K562 (cell line): ENCODE data around the gene SFXN5. TPM values are rescaled to one million over a fixed set of nuclear protein-coding genes. Genes with fewer than 3 reads are reported as not detected.

Experiments
- ATAC-seq: fragments of 200-7000 bp; cut with Tn5 transposase; 3 replicates; pipeline ENCODE4 v1.9.1; 2020; ENCODE audit warnings: moderate library complexity
- BruUV-seq: library from RNA; stranded (reverse); fragments of 400-500 nt; replicated peaks from 2 replicates; lab custom pipeline; 2021; lab: Mats Ljungman, UMichigan
- CTCF ChIA-PET: fragments of 300-600 bp; formaldehyde crosslinking; extraction: SDS; loops from one replicate; lab custom pipeline; 2021; ENCODE audit warnings: low intra/inter-chr PET ratio; lab: Yijun Ruan, JAX
- POLR2A ChIA-PET: fragments of 300-600, 350-650 bp; sonication (Branson Sonifier 250); formaldehyde crosslinking; extraction: SDS; loops from one replicate; lab custom pipeline; 2021; ENCODE audit warnings: antibody characterized with exemption, inconsistent platforms; lab: Yijun Ruan, JAX
- DNase-seq, 4 experiments: peaks; one replicate each; pipeline versions ENCODE4 v3.0.0 to v3.0.0-alpha.2; 2011 to 2018; ENCODE audit warnings: low spot score in 3 of 4, mixed read lengths in 3 of 4; ENCODE audit errors: extremely low read depth in 1 of 4
- FAIRE-seq: peaks from 2 replicates; lab custom pipeline; 2011; peaks lifted over from hg19 to GRCh38; lab: Jason Lieb, UNC
- H2AFZ ChIP-seq: 2 replicates; pipeline ENCODE4 v1.6.0; 2011; ENCODE audit warnings: low read depth, low read length, control low read depth, inconsistent platforms
- H3K27ac ChIP-seq: fragments of 200-600 bp; 3 replicates; pipeline ENCODE4 v1.8.0; 2011; ENCODE audit warnings: low read depth, mild to moderate bottlenecking, control low read depth, inconsistent platforms, low read length, moderate library complexity, mixed read lengths; ENCODE audit errors: extremely low read depth
- H3K27me3 ChIP-seq, 2 experiments: fragments of 300-600 bp in 1 of 2; 2 replicates in 1 of 2; 3 replicates in 1 of 2; pipeline versions ENCODE4 v1.6.0 to v1.8.0; 2011; ENCODE audit warnings: inconsistent platforms in 2 of 2, low read length in 2 of 2, mild to moderate bottlenecking in 1 of 2, mixed read lengths in 1 of 2, moderate library complexity in 1 of 2; ENCODE audit not compliant: control insufficient read depth in 2 of 2, insufficient read depth in 2 of 2
- H3K36me3 ChIP-seq: fragments of 300-600 bp; 3 replicates; pipeline ENCODE4 v1.8.0; 2011; ENCODE audit warnings: mild to moderate bottlenecking, low read length, inconsistent platforms; ENCODE audit not compliant: control insufficient read depth, insufficient read depth
- H3K4me1 ChIP-seq, 2 experiments: fragments of 200-600 bp in 1 of 2; replicated peaks in 1 of 2; 2 replicates in 1 of 2; 3 replicates in 1 of 2; pipeline versions ENCODE4 v1.5.1 to v1.8.0; 2011; ENCODE audit warnings: inconsistent platforms in 2 of 2, low read length in 2 of 2, mild to moderate bottlenecking in 1 of 2, mixed read lengths in 1 of 2, moderate library complexity in 1 of 2; ENCODE audit not compliant: control insufficient read depth in 2 of 2, insufficient read depth in 2 of 2
- H3K4me2 ChIP-seq: 2 replicates; pipeline ENCODE4 v1.6.1; 2011; ENCODE audit warnings: low read length, control low read depth, inconsistent platforms, mixed read lengths; ENCODE audit not compliant: insufficient read depth
- H3K4me3 ChIP-seq: fragments of 200-600 bp; sonication (generic), shearing (Covaris generic); 2 replicates; pipeline ENCODE4 v1.5.1; 2016; ENCODE audit warnings: control low read depth, inconsistent platforms
- H3K79me2 ChIP-seq: fragments of 200-600 bp; 3 replicates; pipeline ENCODE4 v1.8.0; 2011; ENCODE audit warnings: low read length, inconsistent platforms; ENCODE audit not compliant: control insufficient read depth, insufficient read depth
- H3K9ac ChIP-seq, 2 experiments: 2 replicates each; pipeline versions ENCODE4 v1.6.0 to v1.6.1; 2011; ENCODE audit warnings: low read depth in 2 of 2, low read length in 2 of 2, control low read depth in 1 of 2, inconsistent platforms in 1 of 2, mild to moderate bottlenecking in 1 of 2, mixed read lengths in 1 of 2; ENCODE audit not compliant: insufficient read depth in 1 of 2
- H3K9me1 ChIP-seq: one replicate; pipeline ENCODE4 v1.6.0; 2011; ENCODE audit warnings: inconsistent platforms, mild to moderate bottlenecking, low read length, moderate library complexity; ENCODE audit not compliant: control insufficient read depth, insufficient read depth
- H3K9me3 ChIP-seq: replicated peaks from 2 replicates; pipeline ENCODE4 v1.5.1; 2011; ENCODE audit warnings: low read depth, low read length, inconsistent platforms; ENCODE audit not compliant: control insufficient read depth, insufficient read depth
- H4K20me1 ChIP-seq: replicated peaks from 2 replicates; pipeline ENCODE4 v1.6.1; 2011; ENCODE audit warnings: low read length, inconsistent platforms, mixed read lengths; ENCODE audit not compliant: control insufficient read depth, insufficient read depth
- CC2D1A ChIP-seq: fragments of 450-650 bp; IDR thresholded peaks from 2 replicates; pipeline ENCODE4 v1.6.1; 2017; ENCODE audit warnings: mild to moderate bottlenecking
- CREBBP ChIP-seq: IDR thresholded peaks from one replicate; pipeline ENCODE4 v1.6.1; 2012; ENCODE audit warnings: low read depth, mild to moderate bottlenecking, control low read depth, inconsistent platforms, low read length
- CTCFL ChIP-seq: IDR thresholded peaks from 2 replicates; pipeline ENCODE4 v1.6.1; 2011; ENCODE audit warnings: borderline replicate concordance, low read depth, mild to moderate bottlenecking, moderate library complexity, low read length; ENCODE audit not compliant: insufficient read depth, poor library complexity, severe bottlenecking
- DEAF1 ChIP-seq: fragments of 450-650 bp; formaldehyde crosslinking; IDR thresholded peaks from 2 replicates; pipeline ENCODE4 v1.4.0; 2020; ENCODE audit warnings: mild to moderate bottlenecking, moderate library complexity
- MXD1 ChIP-seq: fragments of 250-450 bp; sonication (Bioruptor Pico); IDR thresholded peaks from 2 replicates; pipeline ENCODE4 v1.8.0; 2021; ENCODE audit warnings: borderline replicate concordance, mild to moderate bottlenecking, moderate library complexity; ENCODE audit not compliant: poor library complexity, severe bottlenecking
- NFE2 ChIP-seq: IDR thresholded peaks from 2 replicates; pipeline ENCODE4 v1.6.1; 2014; ENCODE audit warnings: antibody characterized with exemption, low read depth
- RAD21 ChIP-seq, 2 experiments: fragments of 250-450 bp in 1 of 2; fragments of 450-650 bp in 1 of 2; sonication (Bioruptor Pico) in 1 of 2; formaldehyde crosslinking in 1 of 2; IDR thresholded peaks in 1 of 2; conservative IDR thresholded peaks in 1 of 2; 2 replicates each; pipeline versions ENCODE4 v1.4.0 to v1.8.0; 2020 to 2022; ENCODE audit warnings: mild to moderate bottlenecking in 2 of 2, moderate library complexity in 1 of 2
- RFX5 ChIP-seq: IDR thresholded peaks from 2 replicates; pipeline ENCODE4 v1.6.1; 2011; ENCODE audit warnings: low read depth, mild to moderate bottlenecking, improper control_type of control experiment, low read length
- SMC3 ChIP-seq: conservative IDR thresholded peaks from 2 replicates; pipeline ENCODE4 v1.6.1; 2011; ENCODE audit warnings: low read depth, low read length, improper control_type of control experiment; ENCODE audit not compliant: insufficient read depth
- YBX1 ChIP-seq: fragments of 450-650 bp; IDR thresholded peaks from 2 replicates; pipeline ENCODE4 v1.7.1; 2016; ENCODE audit warnings: mild to moderate bottlenecking
- ZBTB26 ChIP-seq: fragments of 450-650 bp; formaldehyde crosslinking; IDR thresholded peaks from 2 replicates; pipeline ENCODE4 v1.4.0; 2022; ENCODE audit warnings: missing genetic modification characterization
- WGBS: fragments of 100-300 bp; shearing (Covaris generic); methylation state at CpG from one replicate; pipeline ENCODE4 v1.1.6; 2016; ENCODE audit warnings: low coverage, mixed read lengths; ENCODE audit not compliant: insufficient coverage; ENCODE audit errors: missing lambda C conversion rate; 5-methylcytosine and 5-hydroxymethylcytosine counted together
- in situ Hi-C: fragments of 300-500 bp; cut with MboI; formaldehyde crosslinking; loops from 4 replicates; pipeline ENCODE4 v1.15.0; 2018; ENCODE audit warnings: inconsistent platforms, mixed read lengths
- intact Hi-C: fragments of 100-400 bp; cut with micrococcal nuclease; formaldehyde crosslinking; loops from 2 replicates; pipeline ENCODE4 v1.14.2; 2022
- polyA plus RNA-seq, 8 experiments: library from polyadenylated mRNA; depleted of rRNA in 4 of 8; stranded (reverse) in 5 of 8; unstranded in 3 of 8; fragments of >200 nt; fragmentation: Nextera tagmentation in 2 of 8; fragmentation: Illumina TruSeq in 1 of 8; extraction: Ambion mirVana in 2 of 8; extraction: Trizol in 1 of 8; gene quantifications; 2 replicates each; pipeline versions ENCODE4 v1.2.1 to v1.2.3, GENCODE V29; 2011 to 2014; ENCODE audit warnings: inconsistent platforms in 1 of 8, missing spikeins in 1 of 8
- total RNA-seq, 7 experiments: library from RNA; depleted of rRNA in 6 of 7; stranded (reverse); fragments of >200 nt in 6 of 7; fragmentation: Illumina TruSeq in 2 of 7; extraction: Trizol in 2 of 7; gene quantifications; 2 replicates each; pipeline versions ENCODE4 v1.2.1 to v1.2.3, GENCODE V29; 2011 to 2021; ENCODE audit warnings: low replicate concordance in 1 of 7
- TF ChIP-seq, protein P1 (sequence below), 3 experiments: fragments of 200-800 bp in 1 of 3; sonication (Bioruptor generic) in 1 of 3; sonication (generic) in 1 of 3; formaldehyde crosslinking in 1 of 3; IDR thresholded peaks; 2 replicates each; pipeline versions ENCODE4 v1.6.1 to v1.8.0; 2016 to 2022; ENCODE audit warnings: mild to moderate bottlenecking in 2 of 3, missing compliant biosample characterization in 2 of 3, missing genetic modification characterization in 2 of 3, missing genetic modification reagents in 1 of 3

The SFXN5 gene
- total and polyA plus RNA-seq, 9 of the 15 experiments (the other 6 are each of a cell fraction or from before 2014, with no cell fraction given), result 8.3 to 22.6 (median 16.0) TPM

GRCh38 chr2:72893594-72894319 is 177.8 kb downstream of the SFXN5 start:
- no peak overlapping the region for H2AFZ ChIP-seq
- H3K9ac ChIP-seq, result no peak overlapping the region
- H3K4me2 ChIP-seq, result no peak overlapping the region
- no peaks in the 10 kb centered on the region for H3K79me2 ChIP-seq
- peaks cover 0 to 5% of the 10 kb centered on the region in 2 experiments; a peak in 2 of 5 replicates for H3K4me1 ChIP-seq
- DNase-seq (peak; percentile 65 to 80 (median 75)), ATAC-seq (peak; percentile 94), FAIRE-seq (peak; percentile 84)
- intact Hi-C loops, result loop anchor here (1.0 to 5.0 kb wide), 6 partner anchors 42 to 367 kb away; partner anchors contain the start of gene SFXN5
- H3K9me1 ChIP-seq, result no peaks in the 10 kb centered on the region
- 20% methylated on average over 15 of the region's 15 CpGs for WGBS
- H3K36me3 ChIP-seq, result peaks cover 23% of the 10 kb centered on the region; the same call in 2 of the 3 replicates
- in situ Hi-C loops, result loop anchor here (5.0 kb wide), 2 partner anchors 44 to 269 kb away; no protein-coding TSS in a partner anchor
- ChIA-PET POLR2A (interaction anchor here (0.5 to 1.1 kb wide), 4 partner anchors 9 to 270 kb away, joined by 3 to 4 read pairs (median 4); no protein-coding TSS in a partner anchor), CTCF (interaction anchor here (1.1 to 6.2 kb wide), 8 partner anchors 42 to 366 kb away, joined by 4 to 56 read pairs (median 10); no protein-coding TSS in a partner anchor)
- H3K27me3 ChIP-seq, result peaks cover 4 to 44% of the 10 kb centered on the region in 2 experiments; a peak in 3 of 5 replicates
- H3K27ac ChIP-seq, result no peak overlapping the region
- BruUV-seq, result no TSS peak
- H3K9me3 ChIP-seq, result no peaks in the 10 kb centered on the region
- peaks cover 14% of the 10 kb centered on the region for H4K20me1 ChIP-seq
- no peak overlapping the region for H3K4me3 ChIP-seq
- TF ChIP-seq MXD1 (CRISPR knock-in tag), result no peak
- TF ChIP-seq YBX1, result no peak
- peak; percentile 19 for TF ChIP-seq CTCFL
- TF ChIP-seq CREBBP, result no peak
- no peak for TF ChIP-seq RFX5
- TF ChIP-seq ZBTB26 (CRISPR knock-in tag), result no peak
- TF ChIP-seq NFE2, result no peak
- 0 out of 2 replicates have a peak, but pooled peaks have one; percentile 28 for TF ChIP-seq DEAF1
- peak; percentile 90 for TF ChIP-seq SMC3
- TF ChIP-seq CC2D1A, result 0 out of 2 replicates have a peak, but pooled peaks have one; percentile 30
- peak; percentile 67 to 93 for TF ChIP-seq RAD21 (CRISPR knock-in tag; conservative IDR thresholded peaks at IDR 0.05 in 1 of 2, IDR thresholded peaks at IDR 0.05 in 1 of 2)
- TF ChIP-seq, protein P1, sequence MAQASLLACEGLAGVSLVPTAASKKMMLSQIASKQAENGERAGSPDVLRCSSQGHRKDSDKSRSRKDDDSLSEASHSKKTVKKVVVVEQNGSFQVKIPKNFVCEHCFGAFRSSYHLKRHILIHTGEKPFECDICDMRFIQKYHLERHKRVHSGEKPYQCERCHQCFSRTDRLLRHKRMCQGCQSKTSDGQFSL (CRISPR knock-in tag; IDR thresholded peaks at IDR 0.05), result 0 out of 2 replicates have a peak, but pooled peaks have one; percentile 50
- TF ChIP-seq, protein P1 (tag; IDR thresholded peaks at IDR 0.05), result no peak
